Measurements from ENCODE around the gene IL16.

IL16 gene

GRCh38 chr15:81331600-81331999 lies 134.9 kb downstream of the IL16 start:
- DNase-seq: no peak
- TF ChIP-seq, protein P1, sequence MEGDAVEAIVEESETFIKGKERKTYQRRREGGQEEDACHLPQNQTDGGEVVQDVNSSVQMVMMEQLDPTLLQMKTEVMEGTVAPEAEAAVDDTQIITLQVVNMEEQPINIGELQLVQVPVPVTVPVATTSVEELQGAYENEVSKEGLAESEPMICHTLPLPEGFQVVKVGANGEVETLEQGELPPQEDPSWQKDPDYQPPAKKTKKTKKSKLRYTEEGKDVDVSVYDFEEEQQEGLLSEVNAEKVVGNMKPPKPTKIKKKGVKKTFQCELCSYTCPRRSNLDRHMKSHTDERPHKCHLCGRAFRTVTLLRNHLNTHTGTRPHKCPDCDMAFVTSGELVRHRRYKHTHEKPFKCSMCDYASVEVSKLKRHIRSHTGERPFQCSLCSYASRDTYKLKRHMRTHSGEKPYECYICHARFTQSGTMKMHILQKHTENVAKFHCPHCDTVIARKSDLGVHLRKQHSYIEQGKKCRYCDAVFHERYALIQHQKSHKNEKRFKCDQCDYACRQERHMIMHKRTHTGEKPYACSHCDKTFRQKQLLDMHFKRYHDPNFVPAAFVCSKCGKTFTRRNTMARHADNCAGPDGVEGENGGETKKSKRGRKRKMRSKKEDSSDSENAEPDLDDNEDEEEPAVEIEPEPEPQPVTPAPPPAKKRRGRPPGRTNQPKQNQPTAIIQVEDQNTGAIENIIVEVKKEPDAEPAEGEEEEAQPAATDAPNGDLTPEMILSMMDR (IDR thresholded peaks at IDR 0.05): no peak
- intact Hi-C loops (cut with DNase I; ENCODE audit: low total_unique reads): no loop called here
- Histone ChIP-seq H3K27ac (no peak overlapping the region), H3K36me3 (no peaks in the 10 kb centered on the region), H3K4me3 (no peak overlapping the region), H3K4me1 (no peaks in the 10 kb centered on the region), H3K27me3 (no peaks in the 10 kb centered on the region), H3K9me3 (no peaks in the 10 kb centered on the region)

GRCh38 chr15:81332326-81332725 lies 135.6 kb downstream of the IL16 start:
- H3K27me3 ChIP-seq: no peaks in the 10 kb centered on the region
- H3K27ac ChIP-seq: no peak overlapping the region
- intact Hi-C loops (cut with DNase I; ENCODE audit: low total_unique reads): no loop called here
- H3K4me1 ChIP-seq: peaks cover 0 to 7% (median 4%) of the 10 kb centered on the region in 4 donors
- no peak overlapping the region for H3K4me3 ChIP-seq
- H3K36me3 ChIP-seq: no peaks in the 10 kb centered on the region
- no peaks in the 10 kb centered on the region for H3K9me3 ChIP-seq
- DNase-seq: no peak
- TF ChIP-seq, protein P1 (IDR thresholded peaks at IDR 0.05): no peak

- Histone ChIP-seq H3K27ac (no peak overlapping the region), H3K36me3 (no peaks in the 10 kb centered on the region), H3K4me1 (peaks cover 0 to 17% (median 14%) of the 10 kb centered on the region in 4 donors), H3K27me3 (no peaks in the 10 kb centered on the region), H3K4me3 (no peak overlapping the region), H3K9me3 (no peaks in the 10 kb centered on the region)
- no peak for DNase-seq
- TF ChIP-seq, protein P1 (IDR thresholded peaks at IDR 0.05): no peak
- intact Hi-C loops (cut with DNase I; ENCODE audit: low total_unique reads): no loop called here
Measured at GRCh38 chr15:81333363-81333762, 136.7 kb downstream of the IL16 start.

DNA sequence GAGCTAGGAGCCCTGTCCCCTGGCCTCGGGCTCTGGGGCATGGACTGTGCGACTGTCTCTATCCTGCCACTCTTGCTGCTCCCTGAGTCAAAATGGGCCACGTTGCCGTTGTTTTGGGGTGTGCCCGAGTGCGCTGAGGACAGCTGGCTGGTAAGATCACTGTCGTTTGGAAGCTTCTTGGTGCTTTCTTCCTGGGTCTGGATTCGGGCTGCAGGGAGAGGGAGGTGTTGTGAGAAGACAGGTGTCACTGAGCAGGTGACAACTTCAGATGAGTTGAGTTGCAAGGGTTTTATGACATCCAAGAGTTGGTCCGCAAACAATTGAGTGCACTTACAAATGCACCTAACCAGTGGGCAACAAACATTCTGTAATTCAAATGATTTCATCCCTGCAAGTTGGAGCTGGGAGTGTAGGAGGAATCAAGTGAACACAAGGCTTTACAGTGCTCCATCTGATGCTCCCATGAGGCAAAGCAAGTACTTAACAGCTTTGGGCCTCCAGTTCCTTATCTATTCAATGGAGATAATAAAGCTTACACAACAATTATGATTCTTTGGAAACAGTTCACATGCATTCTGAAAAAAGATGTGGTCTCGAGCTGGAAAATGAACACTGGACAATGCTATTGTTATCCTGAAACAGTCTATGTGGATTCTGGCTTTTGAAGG lies 138.2 kb downstream of the IL16 start:
- TF ChIP-seq, protein P1 (IDR thresholded peaks at IDR 0.05): no peak
- DNase-seq: no peak
- Histone ChIP-seq H3K4me1 (peaks cover 0 to 30% (median 21%) of the 10 kb centered on the region in 4 donors), H3K36me3 (no peaks in the 10 kb centered on the region), H3K9me3 (no peaks in the 10 kb centered on the region), H3K4me3 (no peak overlapping the region), H3K27me3 (no peaks in the 10 kb centered on the region), H3K27ac (no peak overlapping the region)
- intact Hi-C loops (cut with DNase I; ENCODE audit: low total_unique reads): no loop called here

DNA sequence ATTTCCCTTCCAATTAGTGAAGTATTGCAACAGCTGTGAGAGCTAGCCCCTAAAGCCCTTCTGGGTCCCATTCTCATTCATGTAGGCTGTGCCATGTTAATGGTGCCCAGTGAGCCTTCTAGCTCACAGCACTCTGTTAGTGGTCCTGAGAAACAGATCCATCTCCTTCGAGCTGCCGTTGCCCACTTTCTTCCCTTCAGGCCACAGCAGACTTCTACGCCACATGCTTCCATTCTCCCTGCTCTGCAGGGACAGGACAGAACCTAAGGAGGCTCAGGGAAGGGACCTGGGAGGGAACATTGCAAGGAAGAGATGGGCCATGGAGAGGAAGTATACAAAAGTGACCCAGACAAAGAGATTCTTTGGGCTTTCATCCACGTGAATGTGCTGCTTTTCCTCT lies 139.0 kb downstream of the IL16 start:
- H3K27me3 ChIP-seq: no peaks in the 10 kb centered on the region
- H3K4me3 ChIP-seq: no peak overlapping the region
- no peak overlapping the region for H3K27ac ChIP-seq
- H3K36me3 ChIP-seq: no peaks in the 10 kb centered on the region
- H3K9me3 ChIP-seq: no peaks in the 10 kb centered on the region
- no peak for DNase-seq
- TF ChIP-seq, protein P1 (IDR thresholded peaks at IDR 0.05): no peak
- H3K4me1 ChIP-seq: peaks cover 0 to 30% (median 21%) of the 10 kb centered on the region in 4 donors
- intact Hi-C loops (cut with DNase I; ENCODE audit: low total_unique reads): no loop called here

Measured in tibial artery (tissue), 4 donors.